Measurements from ENCODE around the gene TADA2B.

- TF ChIP-seq, protein P1, sequence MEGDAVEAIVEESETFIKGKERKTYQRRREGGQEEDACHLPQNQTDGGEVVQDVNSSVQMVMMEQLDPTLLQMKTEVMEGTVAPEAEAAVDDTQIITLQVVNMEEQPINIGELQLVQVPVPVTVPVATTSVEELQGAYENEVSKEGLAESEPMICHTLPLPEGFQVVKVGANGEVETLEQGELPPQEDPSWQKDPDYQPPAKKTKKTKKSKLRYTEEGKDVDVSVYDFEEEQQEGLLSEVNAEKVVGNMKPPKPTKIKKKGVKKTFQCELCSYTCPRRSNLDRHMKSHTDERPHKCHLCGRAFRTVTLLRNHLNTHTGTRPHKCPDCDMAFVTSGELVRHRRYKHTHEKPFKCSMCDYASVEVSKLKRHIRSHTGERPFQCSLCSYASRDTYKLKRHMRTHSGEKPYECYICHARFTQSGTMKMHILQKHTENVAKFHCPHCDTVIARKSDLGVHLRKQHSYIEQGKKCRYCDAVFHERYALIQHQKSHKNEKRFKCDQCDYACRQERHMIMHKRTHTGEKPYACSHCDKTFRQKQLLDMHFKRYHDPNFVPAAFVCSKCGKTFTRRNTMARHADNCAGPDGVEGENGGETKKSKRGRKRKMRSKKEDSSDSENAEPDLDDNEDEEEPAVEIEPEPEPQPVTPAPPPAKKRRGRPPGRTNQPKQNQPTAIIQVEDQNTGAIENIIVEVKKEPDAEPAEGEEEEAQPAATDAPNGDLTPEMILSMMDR (conservative IDR thresholded peaks at IDR 0.05; ENCODE audit: low read depth, low read length), result no peak
- no peak for TF ChIP-seq EZH2 (IDR thresholded peaks at IDR 0.05; ENCODE audit: borderline replicate concordance, low read depth, low read length, poor library complexity, severe bottlenecking)
Measured at GRCh38 chr4:7067126-7067451, 23.9 kb downstream of the TADA2B start.
